CD4-positive, alpha-beta T cell treated with Interleukin-15 for 4 hours (primary cell): ENCODE data around the gene MYO5B.

ENCODE experiments used
- DNase-seq: peaks from one replicate; pipeline ENCODE4 v3.0.0-alpha.2; 2020; ENCODE audit warnings: low spot score

Gene MYO5B

GRCh38 chr18:50011813-50012435 lies 183.0 kb downstream of the MYO5B start:
- DNase-seq, result no peak

- peak; percentile 29 for DNase-seq
These were observed 185.1 kb downstream of the MYO5B start for GRCh38 chr18:50009773-50010335.

- DNase-seq, result no peak
These were observed 186.6 kb downstream of the MYO5B start for GRCh38 chr18:50008306-50008705.

- no peak for DNase-seq
These were observed 188.4 kb downstream of the MYO5B start for GRCh38 chr18:50006470-50007046.

GRCh38 chr18:50004013-50004412 lies 190.9 kb downstream of the MYO5B start:
- DNase-seq, result no peak

GRCh38 chr18:50002781-50003180 lies 192.2 kb downstream of the MYO5B start:
- DNase-seq, result no peak

GRCh38 chr18:50000227-50000626 lies 194.7 kb downstream of the MYO5B start:
- no peak for DNase-seq

- DNase-seq, result no peak
These were observed 195.8 kb downstream of the MYO5B start for GRCh38 chr18:49999128-49999527.

- no peak for DNase-seq
These were observed 197.4 kb downstream of the MYO5B start for GRCh38 chr18:49997558-49997957.

- no peak for DNase-seq
These were observed 200.5 kb downstream of the MYO5B start for GRCh38 chr18:49994410-49994809.

GRCh38 chr18:49993299-49993698 lies 201.6 kb downstream of the MYO5B start:
- no peak for DNase-seq

GRCh38 chr18:49988733-49989132 lies 206.2 kb downstream of the MYO5B start:
- no peak for DNase-seq

- DNase-seq, result no peak
These were observed 206.8 kb downstream of the MYO5B start for GRCh38 chr18:49988101-49988500.

- DNase-seq, result no peak
These were observed 209.7 kb downstream of the MYO5B start for GRCh38 chr18:49985236-49985635.

- DNase-seq, result no peak
These were observed 214.1 kb downstream of the MYO5B start for GRCh38 chr18:49980896-49981295.

GRCh38 chr18:49976795-49977560 lies 218.0 kb downstream of the MYO5B start:
- no peak for DNase-seq

GRCh38 chr18:49976001-49976400 lies 218.9 kb downstream of the MYO5B start:
- DNase-seq, result no peak

GRCh38 chr18:49974079-49974478 lies 220.9 kb downstream of the MYO5B start:
- no peak for DNase-seq

GRCh38 chr18:49973592-49973991 lies 221.4 kb downstream of the MYO5B start:
- DNase-seq, result no peak

GRCh38 chr18:49972535-49972934 lies 222.4 kb downstream of the MYO5B start:
- DNase-seq, result no peak

GRCh38 chr18:49971462-49971861 lies 223.5 kb downstream of the MYO5B start:
- DNase-seq, result no peak

- DNase-seq, result no peak
These were observed 224.6 kb downstream of the MYO5B start for GRCh38 chr18:49970319-49970718.
